IgD-negative memory B cell (primary cell): ENCODE data around the gene OR13G1. TPM values are rescaled to one million over a fixed set of nuclear protein-coding genes. Genes with fewer than 3 reads are reported as not detected.
"Not testable (repeated sequence)": the region's sequence is repeated elsewhere in the genome, so short reads cannot be mapped to it uniquely, and the experiment has no call there.

Experiments
- H3K27ac Mint-ChIP-seq, 3 donors: one replicate each; pipeline ENCODE4 v1.8.0; 2020 to 2022; ENCODE audit warnings: mild to moderate bottlenecking in 3 of 3, mixed read lengths in 3 of 3, moderate library complexity in 1 of 3
- H3K27me3 Mint-ChIP-seq: one replicate; pipeline ENCODE4 v1.8.0; 2021; ENCODE audit warnings: mixed read lengths
- H3K36me3 Mint-ChIP-seq: one replicate; pipeline ENCODE4 v1.8.0; 2020; ENCODE audit warnings: mild to moderate bottlenecking, mixed read lengths
- H3K4me1 Mint-ChIP-seq, 3 donors: one replicate each; pipeline ENCODE4 v1.8.0; 2020 to 2022; ENCODE audit warnings: mixed read lengths in 3 of 3, mild to moderate bottlenecking in 1 of 3
- H3K4me3 Mint-ChIP-seq, 4 donors: one replicate each; pipeline ENCODE4 v1.8.0; 2020 to 2022; ENCODE audit warnings: mild to moderate bottlenecking in 4 of 4, mixed read lengths in 4 of 4, moderate library complexity in 3 of 4
- H3K9me3 Mint-ChIP-seq, 3 donors: one replicate each; pipeline ENCODE4 v1.8.0; 2020 to 2021; ENCODE audit warnings: mixed read lengths in 3 of 3, mild to moderate bottlenecking in 1 of 3
- polyA plus RNA-seq: library from polyadenylated mRNA; unstranded; fragments of 300-500 nt; fragmentation: Illumina TruSeq; gene quantifications from one replicate; pipeline ENCODE4 v1.2.3, GENCODE V29; 2021

OR13G1 gene, protein sequence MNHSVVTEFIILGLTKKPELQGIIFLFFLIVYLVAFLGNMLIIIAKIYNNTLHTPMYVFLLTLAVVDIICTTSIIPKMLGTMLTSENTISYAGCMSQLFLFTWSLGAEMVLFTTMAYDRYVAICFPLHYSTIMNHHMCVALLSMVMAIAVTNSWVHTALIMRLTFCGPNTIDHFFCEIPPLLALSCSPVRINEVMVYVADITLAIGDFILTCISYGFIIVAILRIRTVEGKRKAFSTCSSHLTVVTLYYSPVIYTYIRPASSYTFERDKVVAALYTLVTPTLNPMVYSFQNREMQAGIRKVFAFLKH
- not detected for polyA plus RNA-seq

DNA sequence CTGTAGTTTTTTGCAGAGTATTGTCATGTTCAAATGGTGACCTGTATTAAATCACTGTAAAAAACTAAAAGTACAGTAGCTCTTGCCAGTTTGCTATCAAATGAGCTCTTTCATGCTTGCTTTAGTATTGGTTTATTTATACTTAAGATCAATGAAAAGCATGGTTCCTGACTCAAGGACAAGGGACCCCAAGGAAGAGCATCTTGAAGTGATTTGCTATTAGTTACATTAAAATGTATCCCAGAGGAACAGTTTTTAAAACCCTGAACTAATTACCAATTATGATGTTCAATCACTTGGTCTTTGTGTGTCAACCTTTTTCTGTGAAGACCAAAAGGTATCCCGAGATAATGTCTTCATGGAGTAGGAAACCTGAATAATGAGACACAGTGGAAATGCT lies at the start of gene OR13G1:
TSS of gene OR13G1 (minus strand) at position 101 of the 400 bp plus-strand sequence. CDS start 6,698 bp downstream, outside the sequence.
- no peak within 1 kb of the TSS for H3K4me3 Mint-ChIP-seq
- H3K27me3 Mint-ChIP-seq: no peaks in the 10 kb centered on the region
- H3K36me3 Mint-ChIP-seq: no peaks in the 10 kb centered on the region
- H3K4me1 Mint-ChIP-seq: no peaks in the 10 kb centered on the region
- no peak within 1 kb of the TSS for H3K27ac Mint-ChIP-seq
- no peaks in the 10 kb centered on the region for H3K9me3 Mint-ChIP-seq

DNA sequence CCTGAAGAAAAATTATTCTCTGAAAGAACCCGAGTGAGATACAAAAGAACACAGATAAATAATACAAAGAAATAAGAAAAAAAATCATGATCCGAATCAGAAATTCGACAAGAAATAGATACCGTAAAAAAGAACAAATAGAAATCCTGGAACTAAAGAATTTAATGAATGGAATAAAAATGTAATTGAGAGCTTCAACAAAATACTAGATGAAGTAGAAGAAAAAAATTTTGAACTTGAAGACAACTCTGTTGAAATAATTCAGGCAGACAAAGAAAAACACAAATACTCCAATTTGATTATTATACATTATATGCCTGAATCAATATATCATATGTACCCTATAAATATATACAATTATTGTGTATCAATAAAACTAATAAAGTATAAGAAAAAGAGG lies 41.7 kb upstream of the OR13G1 start:
- H3K4me1 Mint-ChIP-seq: no peaks in the 10 kb centered on the region

DNA sequence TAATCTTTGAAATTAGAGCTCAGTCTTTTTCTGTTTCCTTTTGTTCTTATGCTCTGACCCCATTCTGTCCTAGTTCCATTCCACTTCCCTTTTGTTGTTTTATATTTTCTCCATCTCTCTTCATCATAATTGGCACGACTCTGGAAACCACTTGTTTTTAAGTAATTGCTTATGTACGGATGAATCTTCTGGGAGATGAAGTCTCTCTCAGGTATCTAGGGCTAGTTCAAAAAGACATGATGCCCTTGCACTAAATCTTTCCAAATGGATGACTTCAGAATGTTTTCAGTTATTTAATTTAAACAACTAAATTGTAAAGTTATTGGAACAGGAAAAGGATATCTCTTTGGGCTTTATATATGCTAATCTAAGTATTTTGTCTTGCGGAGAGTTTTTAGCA lies 37.0 kb upstream of the OR13G1 start, which contains the start of gene OR6F1:
TSS of gene OR6F1 (minus strand) at position 101 of the 400 bp plus-strand sequence. CDS start 3,891 bp downstream, outside the sequence.
- no peaks in the 10 kb centered on the region for H3K36me3 Mint-ChIP-seq
- H3K4me1 Mint-ChIP-seq: no peaks in the 10 kb centered on the region
- H3K9me3 Mint-ChIP-seq: no peaks in the 10 kb centered on the region
- no peak within 1 kb of the TSS for H3K27ac Mint-ChIP-seq
- peaks cover 2% of the 10 kb centered on the region for H3K27me3 Mint-ChIP-seq
- no peak within 1 kb of the TSS for H3K4me3 Mint-ChIP-seq

More for the DNA sequence above, 41.7 kb upstream of the OR13G1 start:
- H3K27ac Mint-ChIP-seq: no peak overlapping the region
- H3K36me3 Mint-ChIP-seq: no peaks in the 10 kb centered on the region
- H3K4me3 Mint-ChIP-seq: no peak overlapping the region
- H3K27me3 Mint-ChIP-seq: peaks cover 2% of the 10 kb centered on the region
- peaks cover 0 to 2% (median 0%) of the 10 kb centered on the region in 3 donors for H3K9me3 Mint-ChIP-seq

DNA sequence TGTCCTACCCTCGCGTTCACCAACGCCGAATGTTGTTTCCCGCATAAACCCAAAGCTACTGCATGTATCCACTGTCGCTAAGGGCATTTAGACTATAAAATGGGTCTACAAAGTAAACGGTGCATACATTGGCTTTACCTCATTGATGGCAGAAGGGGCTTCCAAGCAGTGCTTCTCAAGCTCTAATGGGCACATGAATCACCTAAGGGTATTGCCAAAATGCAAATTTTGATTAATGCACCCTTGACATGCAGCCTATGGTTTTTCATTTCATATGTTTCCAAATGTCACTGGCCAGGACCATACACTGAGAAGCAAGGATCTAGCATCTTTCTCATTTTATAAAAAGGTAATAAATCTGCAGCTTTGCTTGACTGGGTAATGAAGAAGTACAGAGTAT lies 34.2 kb upstream of the OR13G1 start:
- peaks cover 0 to 4% (median 0%) of the 10 kb centered on the region in 3 donors for H3K9me3 Mint-ChIP-seq
- H3K4me3 Mint-ChIP-seq: no peak overlapping the region
- H3K36me3 Mint-ChIP-seq: no peaks in the 10 kb centered on the region
- H3K27ac Mint-ChIP-seq: no peak overlapping the region
- peaks cover 2% of the 10 kb centered on the region for H3K27me3 Mint-ChIP-seq
- H3K4me1 Mint-ChIP-seq: peaks cover 0 to 2% (median 0%) of the 10 kb centered on the region in 3 donors

DNA sequence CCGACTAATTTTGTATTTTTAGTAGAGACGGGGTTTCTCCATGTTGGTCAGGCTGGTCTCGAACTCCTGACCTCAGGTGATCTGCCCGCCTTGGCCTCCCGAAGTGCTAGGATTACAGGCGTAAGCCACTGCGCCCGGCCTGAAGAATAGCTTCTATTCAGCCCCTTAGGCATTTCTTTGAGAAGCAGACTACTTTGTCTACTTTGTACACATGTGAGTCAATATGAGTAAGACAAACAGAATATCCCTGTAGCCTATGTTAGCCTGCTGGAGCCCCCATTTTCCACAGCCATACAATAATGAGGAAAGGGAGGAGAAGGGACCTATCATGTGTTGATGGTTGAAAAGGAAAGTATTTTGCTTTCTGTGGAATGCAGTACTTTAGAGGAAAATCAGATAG lies 31.1 kb upstream of the OR13G1 start:
- not testable (repeated sequence) for H3K4me3 Mint-ChIP-seq, H3K4me1 Mint-ChIP-seq, H3K36me3 Mint-ChIP-seq, H3K9me3 Mint-ChIP-seq, H3K27ac Mint-ChIP-seq, H3K27me3 Mint-ChIP-seq

DNA sequence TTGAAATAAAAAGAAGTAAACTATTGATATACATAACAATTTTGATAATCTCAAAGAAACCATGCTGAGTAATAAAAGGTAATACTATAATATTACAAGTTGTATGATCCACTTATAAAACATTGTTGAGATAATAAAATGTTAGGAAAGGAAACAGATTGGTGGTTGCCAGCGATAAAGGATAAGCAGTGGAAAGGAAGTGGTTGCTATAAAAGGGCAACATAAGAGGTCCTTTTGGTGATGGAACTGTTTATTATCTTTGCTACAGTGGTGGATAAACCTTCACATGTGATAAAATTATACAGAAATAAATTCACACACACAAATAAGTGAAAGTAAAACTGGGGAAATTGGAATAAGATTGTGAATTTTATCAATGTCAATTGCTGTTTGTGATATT lies 21.8 kb upstream of the OR13G1 start:
- H3K27ac Mint-ChIP-seq: no peak overlapping the region
- peaks cover 2% of the 10 kb centered on the region for H3K36me3 Mint-ChIP-seq
- no peaks in the 10 kb centered on the region for H3K27me3 Mint-ChIP-seq
- no peak overlapping the region for H3K4me3 Mint-ChIP-seq
- peaks cover 1 to 4% (median 3%) of the 10 kb centered on the region in 3 donors for H3K9me3 Mint-ChIP-seq
- H3K4me1 Mint-ChIP-seq: no peaks in the 10 kb centered on the region

DNA sequence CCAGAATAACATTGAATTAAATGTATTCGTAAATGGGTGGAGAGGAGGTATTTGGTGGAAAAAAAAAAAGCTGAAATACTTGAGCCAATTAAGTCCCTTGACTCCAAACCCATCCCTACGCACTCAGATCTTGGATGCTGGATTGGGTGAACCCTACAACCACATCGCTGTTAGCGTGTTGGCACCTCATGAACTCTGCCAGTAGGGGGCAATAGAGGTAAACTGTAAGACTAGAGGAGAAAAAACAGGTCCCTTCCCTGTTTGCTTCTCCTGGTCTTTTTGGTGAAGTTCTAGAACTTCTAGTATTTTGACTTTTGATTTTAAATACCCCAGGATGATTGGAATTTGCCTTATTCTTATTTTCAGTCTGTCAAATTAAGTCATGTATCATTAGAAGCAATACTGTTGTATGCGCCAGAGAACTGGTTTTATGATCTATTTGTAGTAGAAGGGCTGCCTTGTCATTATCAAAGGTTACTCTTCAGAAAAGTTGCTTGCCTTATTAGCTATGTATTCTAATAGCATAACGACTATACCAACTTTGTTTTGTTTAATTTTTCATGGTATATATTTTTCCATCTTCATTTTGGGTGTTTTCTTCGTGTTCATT lies 1.9 kb upstream of the OR13G1 start:
- no peaks in the 10 kb centered on the region for H3K4me1 Mint-ChIP-seq
- no peak overlapping the region for H3K27ac Mint-ChIP-seq
- H3K27me3 Mint-ChIP-seq: no peaks in the 10 kb centered on the region
- H3K9me3 Mint-ChIP-seq: no peaks in the 10 kb centered on the region
- no peak overlapping the region for H3K4me3 Mint-ChIP-seq
- no peaks in the 10 kb centered on the region for H3K36me3 Mint-ChIP-seq

DNA sequence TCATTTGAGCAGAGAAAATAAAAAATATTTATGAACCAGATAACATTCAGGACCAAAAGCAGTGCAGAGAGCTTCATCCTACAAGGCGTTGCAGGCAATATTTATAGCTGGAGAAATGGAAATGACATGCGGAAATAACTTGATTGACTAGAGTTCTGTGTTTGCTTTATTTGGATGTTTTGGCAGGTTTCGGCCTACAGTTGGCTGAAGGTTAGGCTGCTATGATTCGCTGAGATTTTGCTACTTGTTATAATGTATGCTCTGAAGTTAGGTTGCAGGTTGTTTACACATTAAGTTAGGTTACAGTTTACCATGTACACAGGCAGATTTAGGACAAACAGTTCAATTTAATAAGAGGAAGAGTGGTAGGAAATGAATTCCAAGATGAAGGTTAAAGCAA lies 632 bp upstream of the OR13G1 start:
- no peaks in the 10 kb centered on the region for H3K4me1 Mint-ChIP-seq
- H3K9me3 Mint-ChIP-seq: no peaks in the 10 kb centered on the region
- H3K36me3 Mint-ChIP-seq: no peaks in the 10 kb centered on the region
- no peak overlapping the region for H3K27ac Mint-ChIP-seq
- H3K27me3 Mint-ChIP-seq: no peaks in the 10 kb centered on the region
- H3K4me3 Mint-ChIP-seq: no peak overlapping the region

DNA sequence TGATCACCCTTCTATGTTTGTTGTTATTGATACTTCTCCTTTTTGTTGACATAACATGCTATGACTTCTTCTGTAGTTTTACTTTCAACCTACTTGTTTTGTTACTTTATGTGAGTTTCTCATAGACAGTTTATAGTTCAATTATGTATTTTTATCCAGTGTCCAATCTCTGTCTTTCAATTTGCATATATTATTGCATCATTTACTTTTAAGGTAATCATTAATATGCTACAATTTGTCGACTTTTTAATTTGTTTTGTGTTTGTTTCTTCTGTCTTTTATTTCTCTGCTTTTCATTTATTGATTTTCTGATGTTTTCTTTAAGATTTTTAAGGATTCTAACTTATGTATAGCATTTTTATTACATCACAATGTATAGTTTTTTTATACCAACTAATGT lies 10.3 kb downstream of the OR13G1 start:
- H3K4me3 Mint-ChIP-seq: no peak overlapping the region
- H3K36me3 Mint-ChIP-seq: no peaks in the 10 kb centered on the region
- H3K27ac Mint-ChIP-seq: no peak overlapping the region
- peaks cover 0 to 5% (median 5%) of the 10 kb centered on the region in 3 donors for H3K9me3 Mint-ChIP-seq
- no peaks in the 10 kb centered on the region for H3K27me3 Mint-ChIP-seq
- no peaks in the 10 kb centered on the region for H3K4me1 Mint-ChIP-seq

DNA sequence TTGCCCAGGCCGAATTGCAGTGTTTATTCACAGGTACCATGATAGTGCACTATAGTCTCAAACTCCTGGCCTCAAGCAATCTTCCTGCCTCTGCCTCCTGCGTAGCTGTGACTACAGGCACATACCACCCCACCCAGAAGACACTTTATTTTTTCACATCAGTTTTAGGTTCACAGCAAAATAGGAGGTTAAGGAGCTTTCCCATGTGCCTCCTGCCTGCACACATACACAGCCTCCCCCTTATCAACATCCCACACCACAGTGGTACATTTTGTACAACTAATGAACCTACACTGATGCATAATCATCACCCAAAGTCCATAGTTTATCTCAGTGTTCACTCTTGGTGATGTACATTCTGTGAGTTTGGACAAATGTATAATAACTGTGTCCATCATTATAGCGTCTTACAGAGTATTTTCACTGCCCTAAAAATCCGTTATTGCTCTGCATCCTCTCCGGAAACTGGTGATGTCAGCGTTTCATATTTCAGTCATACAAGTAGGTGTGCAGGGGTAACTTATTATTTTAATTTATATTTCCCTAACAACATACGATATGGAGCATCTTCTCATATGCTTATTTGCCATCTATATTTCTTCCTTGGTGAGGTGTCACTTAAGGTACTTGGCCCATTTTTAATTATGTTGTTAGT lies 23.2 kb downstream of the OR13G1 start:
- Mint-ChIP-seq H3K9me3 (peaks cover 2 to 13% (median 4%) of the 10 kb centered on the region in 3 donors), H3K27me3 (peaks cover 2% of the 10 kb centered on the region), H3K4me1 (no peaks in the 10 kb centered on the region), H3K27ac (no peak overlapping the region), H3K36me3 (no peaks in the 10 kb centered on the region), H3K4me3 (no peak overlapping the region)

DNA sequence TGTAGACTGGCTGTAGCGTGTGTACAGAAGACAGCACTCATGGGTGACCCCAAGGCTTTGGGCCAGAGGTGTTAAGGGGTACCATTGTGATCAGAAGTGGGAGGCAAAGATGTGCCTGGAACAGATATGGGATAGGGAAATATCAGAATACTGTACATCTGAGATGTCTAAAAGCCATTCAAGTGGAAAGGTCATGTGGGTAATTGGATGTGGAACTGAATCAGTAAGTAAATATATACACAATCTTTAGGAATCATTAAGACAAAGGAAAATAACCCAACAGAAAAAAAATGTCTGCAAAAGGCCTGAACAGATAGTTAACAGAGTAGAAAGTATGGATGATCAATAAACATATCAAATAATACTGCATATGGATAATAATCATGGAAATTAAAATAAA lies 26.5 kb downstream of the OR13G1 start:
- Mint-ChIP-seq H3K27ac (no peak overlapping the region), H3K4me1 (no peaks in the 10 kb centered on the region), H3K27me3 (peaks cover 2% of the 10 kb centered on the region), H3K9me3 (no peaks in the 10 kb centered on the region), H3K4me3 (no peak overlapping the region), H3K36me3 (no peaks in the 10 kb centered on the region)

DNA sequence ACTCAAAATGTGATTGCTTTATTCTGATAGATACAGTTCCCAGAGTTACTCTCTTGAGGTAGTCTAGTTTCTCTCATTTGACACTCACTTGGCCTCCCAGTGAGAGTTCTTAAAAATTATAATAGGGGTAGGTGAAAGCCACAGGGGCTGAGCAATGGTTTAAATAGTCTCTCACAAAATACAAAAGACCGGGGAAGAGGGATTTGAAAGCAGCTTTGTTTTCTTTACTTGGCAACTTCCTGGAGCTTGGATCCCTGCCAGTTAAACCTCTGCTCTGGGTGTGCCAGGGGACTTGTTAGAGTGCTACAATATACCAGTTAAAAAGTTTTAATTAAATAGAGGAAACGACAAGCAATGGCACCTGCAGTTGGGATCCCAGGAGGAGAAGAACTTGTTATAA lies 31.7 kb downstream of the OR13G1 start:
- Mint-ChIP-seq H3K4me1 (no peaks in the 10 kb centered on the region), H3K27me3 (peaks cover 3% of the 10 kb centered on the region), H3K4me3 (no peak overlapping the region), H3K36me3 (no peaks in the 10 kb centered on the region), H3K27ac (no peak overlapping the region), H3K9me3 (no peaks in the 10 kb centered on the region)

DNA sequence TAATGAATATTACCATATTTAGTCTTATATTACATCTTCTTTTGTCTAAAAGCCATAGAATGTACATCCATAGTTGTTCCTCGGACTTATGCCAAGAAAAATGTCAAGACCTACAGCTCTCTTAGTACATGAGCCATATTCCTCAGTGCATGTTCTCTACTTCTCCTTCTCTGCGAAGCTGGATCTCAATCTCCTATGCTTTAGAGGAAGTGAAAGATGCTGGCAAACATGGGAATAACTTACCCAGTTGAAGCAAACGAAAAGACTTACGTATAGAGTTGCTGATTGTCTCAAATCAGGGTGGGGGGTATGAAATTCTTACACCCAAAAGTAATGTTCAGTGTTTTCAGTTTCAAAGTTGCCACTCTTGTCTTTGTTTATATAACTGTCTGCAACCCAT lies 32.7 kb downstream of the OR13G1 start:
- Mint-ChIP-seq H3K4me1 (no peaks in the 10 kb centered on the region), H3K36me3 (no peaks in the 10 kb centered on the region)

DNA sequence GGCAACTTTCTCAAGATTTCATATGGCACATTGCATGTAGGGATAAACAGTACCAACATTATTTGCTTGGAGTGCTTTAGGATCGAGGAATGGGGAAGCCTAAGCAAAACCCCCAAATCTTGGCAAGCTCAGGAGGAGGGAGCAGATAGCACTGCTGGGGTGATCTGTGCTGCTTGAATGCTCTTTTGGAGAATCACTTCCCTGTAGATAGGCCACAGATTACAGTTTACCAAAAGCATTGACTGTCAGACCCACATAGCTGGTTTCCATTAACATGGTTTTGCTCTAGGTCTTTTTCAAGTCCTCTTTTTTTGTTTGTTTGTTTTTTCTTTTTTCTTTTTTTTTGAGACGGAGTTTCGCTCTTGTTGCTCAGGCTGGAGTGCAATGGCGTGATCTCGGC lies 36.8 kb downstream of the OR13G1 start:
- Mint-ChIP-seq H3K27me3 (peaks cover 14% of the 10 kb centered on the region), H3K27ac (no peak overlapping the region), H3K4me1 (peaks cover 0 to 2% (median 0%) of the 10 kb centered on the region in 3 donors), H3K36me3 (peaks cover 2% of the 10 kb centered on the region), H3K4me3 (no peak overlapping the region), H3K9me3 (peaks cover 0 to 4% (median 0%) of the 10 kb centered on the region in 3 donors)

More for the DNA sequence above, 32.7 kb downstream of the OR13G1 start:
- Mint-ChIP-seq H3K9me3 (no peaks in the 10 kb centered on the region), H3K4me3 (no peak overlapping the region), H3K27ac (no peak overlapping the region), H3K27me3 (peaks cover 3% of the 10 kb centered on the region)

DNA sequence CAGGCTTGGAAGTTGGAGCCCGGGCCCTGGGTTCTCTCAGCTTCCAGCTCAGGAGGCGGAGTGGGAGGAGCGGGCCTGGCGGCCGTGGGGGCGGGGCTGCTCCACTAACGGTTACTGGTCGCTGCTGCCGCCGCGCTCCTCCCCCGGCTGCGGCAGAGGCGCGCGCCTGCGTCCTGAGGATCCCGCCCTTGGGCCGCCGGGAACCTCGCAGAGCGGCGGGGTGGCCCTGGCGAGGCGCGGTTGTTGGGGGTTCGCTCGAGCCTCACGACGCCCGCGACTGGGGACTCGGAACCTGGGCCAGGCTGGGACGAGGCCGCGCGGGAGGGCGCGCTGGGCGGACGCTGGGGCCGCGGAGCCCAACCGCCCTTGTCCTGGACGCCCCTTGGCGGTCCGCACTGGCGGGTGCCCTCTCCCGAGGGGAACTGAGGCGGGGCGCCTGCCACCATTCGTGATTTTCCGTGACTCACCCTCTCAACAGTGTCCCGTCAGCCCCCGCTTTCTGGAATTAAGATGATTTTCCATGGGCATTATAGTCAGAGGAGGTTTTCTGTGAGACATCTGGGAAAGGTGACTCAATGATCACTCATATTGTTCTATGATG lies 40.1 kb downstream of the OR13G1 start:
- Mint-ChIP-seq H3K27ac (no peak overlapping the region), H3K27me3 (peaks cover 21% of the 10 kb centered on the region), H3K9me3 (peaks cover 0 to 7% (median 2%) of the 10 kb centered on the region in 3 donors), H3K36me3 (peaks cover 2% of the 10 kb centered on the region), H3K4me3 (no peak overlapping the region), H3K4me1 (peaks cover 0 to 2% (median 0%) of the 10 kb centered on the region in 3 donors)
